HepG2 (cell line): Measurements from ENCODE around the gene ATF7IP. TPM values are rescaled to one million over a fixed set of nuclear protein-coding genes. Genes with fewer than 3 reads are reported as not detected.

Experiments
- ATAC-seq: fragments of 200-7000 bp; cut with Tn5 transposase; 3 replicates; pipeline ENCODE4 v1.9.1; 2020; ENCODE audit warnings: mild to moderate bottlenecking, moderate library complexity
- BruUV-seq: library from RNA; stranded (reverse); fragments of 400-500 nt; replicated peaks from 2 replicates; lab custom pipeline; 2021; lab: Mats Ljungman, UMichigan
- CTCF ChIA-PET: fragments of 300-600 bp; formaldehyde crosslinking; extraction: SDS; loops from one replicate; lab custom pipeline; 2021; ENCODE audit warnings: low total read pairs, inconsistent platforms, low intra/inter-chr PET ratio; lab: Yijun Ruan, JAX
- POLR2A ChIA-PET: fragments of 350-600 bp; sonication (Branson Sonifier 250); formaldehyde crosslinking; loops from one replicate; lab custom pipeline; 2020; ENCODE audit warnings: antibody characterized with exemption, inconsistent platforms; lab: Yijun Ruan, JAX
- DNase-seq: peaks from one replicate; pipeline ENCODE4 v3.0.0-alpha.2; 2015; ENCODE audit warnings: low spot score
- FAIRE-seq: peaks from 3 replicates; lab custom pipeline; 2011; peaks lifted over from hg19 to GRCh38; lab: Jason Lieb, UNC
- H2AFZ ChIP-seq: one replicate; pipeline ENCODE4 v1.6.1; 2011; ENCODE audit warnings: low read length, inconsistent platforms
- H3K27ac ChIP-seq: fragments of 300-600 bp; 3 replicates; pipeline ENCODE4 v1.8.0; 2011; ENCODE audit warnings: mixed run types, mild to moderate bottlenecking, mixed read lengths, low read length, inconsistent platforms; ENCODE audit not compliant: insufficient read depth; ENCODE audit errors: extremely low read length
- H3K27me3 ChIP-seq, 2 experiments: fragments of 200-600 bp in 1 of 2; 2 replicates in 1 of 2; 3 replicates in 1 of 2; pipeline versions ENCODE4 v1.6.0 to v1.8.0; 2011; ENCODE audit warnings: low read length in 2 of 2, mild to moderate bottlenecking in 2 of 2, moderate library complexity in 2 of 2, inconsistent platforms in 1 of 2; ENCODE audit not compliant: insufficient read depth in 2 of 2, control insufficient read depth in 1 of 2
- H3K36me3 ChIP-seq, 2 experiments: fragments of 200-600 bp in 1 of 2; replicated peaks in 1 of 2; 2 replicates in 1 of 2; 3 replicates in 1 of 2; pipeline versions ENCODE4 v1.5.1 to v1.8.0; 2011; ENCODE audit warnings: low read length in 2 of 2, inconsistent platforms in 1 of 2; ENCODE audit not compliant: insufficient read depth in 2 of 2, control insufficient read depth in 1 of 2
- H3K4me1 ChIP-seq: 2 replicates; pipeline ENCODE4 v1.5.1; 2012; ENCODE audit warnings: low read length, inconsistent platforms; ENCODE audit not compliant: insufficient read depth
- H3K4me2 ChIP-seq: 2 replicates; pipeline ENCODE4 v1.6.0; 2011; ENCODE audit warnings: low read depth, low read length, inconsistent platforms
- H3K4me3 ChIP-seq, 3 experiments: fragments of 200-600 bp in 1 of 3; sonication (generic), shearing (Covaris generic) in 1 of 3; replicated peaks in 1 of 3; 2 replicates each; pipeline ENCODE4 v1.5.1; 2011 to 2016; ENCODE audit warnings: low read length in 3 of 3, inconsistent platforms in 2 of 3, low read depth in 2 of 3, mild to moderate bottlenecking in 2 of 3, control low read depth in 1 of 3, mixed read lengths in 1 of 3; ENCODE audit not compliant: insufficient read depth in 1 of 3
- H3K79me2 ChIP-seq: one replicate; pipeline ENCODE4 v1.6.1; 2011; ENCODE audit warnings: low read length, inconsistent platforms; ENCODE audit not compliant: insufficient read depth
- H3K9ac ChIP-seq: 2 replicates; pipeline ENCODE4 v1.6.0; 2011; ENCODE audit warnings: mild to moderate bottlenecking, low read depth, low read length, inconsistent platforms; ENCODE audit not compliant: insufficient read depth
- H3K9me3 ChIP-seq: 2 replicates; pipeline ENCODE4 v1.5.1; 2012; ENCODE audit warnings: mild to moderate bottlenecking, low read length
- H4K20me1 ChIP-seq: 2 replicates; pipeline ENCODE4 v1.6.0; 2011; ENCODE audit warnings: inconsistent platforms, mild to moderate bottlenecking, low read length, moderate library complexity; ENCODE audit not compliant: insufficient read depth
- ZFP1 ChIP-seq: IDR thresholded peaks from 2 replicates; pipeline ENCODE4 v1.6.1; 2016
- WGBS: methylation state at CpG from one replicate; pipeline ENCODE4 v1.1.6; 2017; ENCODE audit warnings: low lambda C conversion rate; 5-methylcytosine and 5-hydroxymethylcytosine counted together
- in situ Hi-C: cut with HindIII; loops from 2 replicates; pipeline ENCODE4 v1.10.0; 2017; ENCODE audit warnings: low pct_unique_long_range_greater_than_20kb; ENCODE audit not compliant: extremely low pct_ligation_motif_present
- intact Hi-C: fragments of 100-400 bp; cut with micrococcal nuclease; formaldehyde crosslinking; loops from one replicate; pipeline ENCODE4 v1.10.0; 2022; ENCODE audit not compliant: unreplicated experiment
- polyA plus RNA-seq, 8 experiments: library from polyadenylated mRNA; depleted of rRNA in 3 of 8; stranded (reverse) in 7 of 8; unstranded in 1 of 8; fragments of >200 nt; fragmentation: Illumina TruSeq in 4 of 8; extraction: Trizol in 4 of 8; gene quantifications; 2 replicates each; pipeline versions ENCODE4 v1.2.1 to v1.2.3, GENCODE V29; 2011 to 2016; ENCODE audit warnings: low read depth in 4 of 8, missing spikeins in 1 of 8, mixed read lengths in 1 of 8; ENCODE audit not compliant: insufficient read depth in 1 of 8
- total RNA-seq, 5 experiments: library from RNA; depleted of rRNA; stranded (reverse); fragments of >200 nt; fragmentation: Illumina TruSeq; extraction: Trizol; gene quantifications; 2 replicates each; pipeline ENCODE4 v1.2.3, GENCODE V29; 2016; ENCODE audit warnings: low read depth in 1 of 5

The ATF7IP gene
- total and polyA plus RNA-seq, 2 of the 13 experiments (the other 11 are each of a cell fraction or from before 2014, with no cell fraction given): 1.8 to 11.8 TPM

- FAIRE-seq (no peak), ATAC-seq (no peak), DNase-seq (no peak)
- intact Hi-C loops: no loop called here
- Histone ChIP-seq H3K9me3 (no peaks in the 10 kb centered on the region), H3K27me3 (peaks cover 0 to 2% of the 10 kb centered on the region in 2 experiments; a peak in 2 of 5 replicates), H3K4me2 (no peak overlapping the region), H3K4me1 (no peaks in the 10 kb centered on the region), H3K79me2 (no peaks in the 10 kb centered on the region), H3K36me3 (no peaks in the 10 kb centered on the region), H3K4me3 (no peak overlapping the region), H3K9ac (no peak overlapping the region), H2AFZ (no peak overlapping the region), H3K27ac (no peak overlapping the region), H4K20me1 (no peaks in the 10 kb centered on the region)
- in situ Hi-C loops: no loop called here
- CTCF ChIA-PET: no interaction called here
- WGBS: 10% methylated on average over 6 of the region's 6 CpGs
- BruUV-seq: no TSS peak
- POLR2A ChIA-PET: no interaction called here
- TF ChIP-seq ZFP1 (CRISPR knock-in tag): no peak
Observed at GRCh38 chr12:14548609-14549008, 183.1 kb downstream of the ATF7IP start.

Other genes starting within 250 kb of the ATF7IP start
- not detected in 2 replicates for gene PLBD1, start 202.2 kb downstream of the ATF7IP start, total RNA-seq (2016; rRNA removed; fragmentation: Illumina TruSeq; extraction: Trizol)
- not detected in 2 replicates for gene PLBD1, start 202.2 kb downstream of the ATF7IP start, polyA plus RNA-seq (2011; rRNA removed)